K562 (cell line): Measurements from ENCODE around the gene ARNT2. TPM values are rescaled to one million over a fixed set of nuclear protein-coding genes. Genes with fewer than 3 reads are reported as not detected.

Experiments used
- ATAC-seq: fragments of 200-7000 bp; cut with Tn5 transposase; 3 replicates; pipeline ENCODE4 v1.9.1; 2020; ENCODE audit warnings: moderate library complexity
- BruUV-seq: library from RNA; stranded (reverse); fragments of 400-500 nt; replicated peaks from 2 replicates; lab custom pipeline; 2021; lab: Mats Ljungman, UMichigan
- CTCF ChIA-PET: fragments of 300-600 bp; formaldehyde crosslinking; extraction: SDS; loops from one replicate; lab custom pipeline; 2021; ENCODE audit warnings: low intra/inter-chr PET ratio; lab: Yijun Ruan, JAX
- POLR2A ChIA-PET: fragments of 300-600, 350-650 bp; sonication (Branson Sonifier 250); formaldehyde crosslinking; extraction: SDS; loops from one replicate; lab custom pipeline; 2021; ENCODE audit warnings: antibody characterized with exemption, inconsistent platforms; lab: Yijun Ruan, JAX
- DNase-seq, 4 experiments: peaks; one replicate each; pipeline versions ENCODE4 v3.0.0 to v3.0.0-alpha.2; 2011 to 2018; ENCODE audit warnings: low spot score in 3 of 4, mixed read lengths in 3 of 4; ENCODE audit errors: extremely low read depth in 1 of 4
- FAIRE-seq: peaks from 2 replicates; lab custom pipeline; 2011; peaks lifted over from hg19 to GRCh38; lab: Jason Lieb, UNC
- H2AFZ ChIP-seq: 2 replicates; pipeline ENCODE4 v1.6.0; 2011; ENCODE audit warnings: low read depth, low read length, control low read depth, inconsistent platforms
- H3K27ac ChIP-seq: fragments of 200-600 bp; 3 replicates; pipeline ENCODE4 v1.8.0; 2011; ENCODE audit warnings: low read depth, mild to moderate bottlenecking, control low read depth, inconsistent platforms, low read length, moderate library complexity, mixed read lengths; ENCODE audit errors: extremely low read depth
- H3K27me3 ChIP-seq, 2 experiments: fragments of 300-600 bp in 1 of 2; 2 replicates in 1 of 2; 3 replicates in 1 of 2; pipeline versions ENCODE4 v1.6.0 to v1.8.0; 2011; ENCODE audit warnings: inconsistent platforms in 2 of 2, low read length in 2 of 2, mild to moderate bottlenecking in 1 of 2, mixed read lengths in 1 of 2, moderate library complexity in 1 of 2; ENCODE audit not compliant: control insufficient read depth in 2 of 2, insufficient read depth in 2 of 2
- H3K36me3 ChIP-seq: fragments of 300-600 bp; 3 replicates; pipeline ENCODE4 v1.8.0; 2011; ENCODE audit warnings: mild to moderate bottlenecking, low read length, inconsistent platforms; ENCODE audit not compliant: control insufficient read depth, insufficient read depth
- H3K4me1 ChIP-seq, 2 experiments: fragments of 200-600 bp in 1 of 2; replicated peaks in 1 of 2; 2 replicates in 1 of 2; 3 replicates in 1 of 2; pipeline versions ENCODE4 v1.5.1 to v1.8.0; 2011; ENCODE audit warnings: inconsistent platforms in 2 of 2, low read length in 2 of 2, mild to moderate bottlenecking in 1 of 2, mixed read lengths in 1 of 2, moderate library complexity in 1 of 2; ENCODE audit not compliant: control insufficient read depth in 2 of 2, insufficient read depth in 2 of 2
- H3K4me2 ChIP-seq: 2 replicates; pipeline ENCODE4 v1.6.1; 2011; ENCODE audit warnings: low read length, control low read depth, inconsistent platforms, mixed read lengths; ENCODE audit not compliant: insufficient read depth
- H3K4me3 ChIP-seq: fragments of 200-600 bp; sonication (generic), shearing (Covaris generic); 2 replicates; pipeline ENCODE4 v1.5.1; 2016; ENCODE audit warnings: control low read depth, inconsistent platforms
- H3K79me2 ChIP-seq: fragments of 200-600 bp; 3 replicates; pipeline ENCODE4 v1.8.0; 2011; ENCODE audit warnings: low read length, inconsistent platforms; ENCODE audit not compliant: control insufficient read depth, insufficient read depth
- H3K9ac ChIP-seq, 2 experiments: 2 replicates each; pipeline versions ENCODE4 v1.6.0 to v1.6.1; 2011; ENCODE audit warnings: low read depth in 2 of 2, low read length in 2 of 2, control low read depth in 1 of 2, inconsistent platforms in 1 of 2, mild to moderate bottlenecking in 1 of 2, mixed read lengths in 1 of 2; ENCODE audit not compliant: insufficient read depth in 1 of 2
- H3K9me1 ChIP-seq: one replicate; pipeline ENCODE4 v1.6.0; 2011; ENCODE audit warnings: inconsistent platforms, mild to moderate bottlenecking, low read length, moderate library complexity; ENCODE audit not compliant: control insufficient read depth, insufficient read depth
- H3K9me3 ChIP-seq: replicated peaks from 2 replicates; pipeline ENCODE4 v1.5.1; 2011; ENCODE audit warnings: low read depth, low read length, inconsistent platforms; ENCODE audit not compliant: control insufficient read depth, insufficient read depth
- H4K20me1 ChIP-seq: replicated peaks from 2 replicates; pipeline ENCODE4 v1.6.1; 2011; ENCODE audit warnings: low read length, inconsistent platforms, mixed read lengths; ENCODE audit not compliant: control insufficient read depth, insufficient read depth
- ATF7 ChIP-seq: fragments of 450-650 bp; IDR thresholded peaks from 2 replicates; pipeline ENCODE4 v1.7.1; 2014; ENCODE audit warnings: mild to moderate bottlenecking, moderate library complexity
- CBFB ChIP-seq: sonication (generic); formaldehyde crosslinking; IDR thresholded peaks from 2 replicates; pipeline ENCODE4 v1.4.0; 2020; ENCODE audit warnings: mild to moderate bottlenecking, missing genetic modification reagents
- E2F3 ChIP-seq: fragments of 250-450 bp; sonication (Bioruptor Pico); IDR thresholded peaks from 2 replicates; pipeline ENCODE4 v1.4.0; 2020; ENCODE audit warnings: mild to moderate bottlenecking
- KLF6 ChIP-seq: fragments of 250-450 bp; sonication (Bioruptor Pico); IDR thresholded peaks from 2 replicates; pipeline ENCODE4 v1.4.0; 2020; ENCODE audit warnings: mild to moderate bottlenecking, moderate library complexity, borderline replicate concordance
- SMARCA4 ChIP-seq: fragments of 450-650 bp; IDR thresholded peaks from 2 replicates; pipeline ENCODE4 v1.6.1; 2016
- SMARCE1 ChIP-seq: fragments of 450-650 bp; IDR thresholded peaks from 2 replicates; pipeline ENCODE4 v1.7.1; 2016; ENCODE audit warnings: mild to moderate bottlenecking
- ZC3H4 ChIP-seq: sonication (generic); formaldehyde crosslinking; IDR thresholded peaks from 2 replicates; pipeline ENCODE4 v1.9.0; 2021; ENCODE audit warnings: missing genetic modification reagents, borderline replicate concordance
- ZNF23 ChIP-seq: fragments of 250-450 bp; sonication (Bioruptor Pico); IDR thresholded peaks from 2 replicates; pipeline ENCODE4 v1.4.0; 2020; ENCODE audit warnings: mild to moderate bottlenecking
- ZNF561 ChIP-seq: fragments of 450-650 bp; formaldehyde crosslinking; conservative IDR thresholded peaks from 2 replicates; pipeline ENCODE4 v1.4.0; 2020; ENCODE audit warnings: mild to moderate bottlenecking, moderate library complexity
- WGBS: fragments of 100-300 bp; shearing (Covaris generic); methylation state at CpG from one replicate; pipeline ENCODE4 v1.1.6; 2016; ENCODE audit warnings: low coverage, mixed read lengths; ENCODE audit not compliant: insufficient coverage; ENCODE audit errors: missing lambda C conversion rate; 5-methylcytosine and 5-hydroxymethylcytosine counted together
- in situ Hi-C: fragments of 300-500 bp; cut with MboI; formaldehyde crosslinking; loops from 4 replicates; pipeline ENCODE4 v1.15.0; 2018; ENCODE audit warnings: inconsistent platforms, mixed read lengths
- intact Hi-C: fragments of 100-400 bp; cut with micrococcal nuclease; formaldehyde crosslinking; loops from 2 replicates; pipeline ENCODE4 v1.14.2; 2022
- polyA plus RNA-seq, 8 experiments: library from polyadenylated mRNA; depleted of rRNA in 4 of 8; stranded (reverse) in 5 of 8; unstranded in 3 of 8; fragments of >200 nt; fragmentation: Nextera tagmentation in 2 of 8; fragmentation: Illumina TruSeq in 1 of 8; extraction: Ambion mirVana in 2 of 8; extraction: Trizol in 1 of 8; gene quantifications; 2 replicates each; pipeline versions ENCODE4 v1.2.1 to v1.2.3, GENCODE V29; 2011 to 2014; ENCODE audit warnings: inconsistent platforms in 1 of 8, missing spikeins in 1 of 8
- total RNA-seq, 7 experiments: library from RNA; depleted of rRNA in 6 of 7; stranded (reverse); fragments of >200 nt in 6 of 7; fragmentation: Illumina TruSeq in 2 of 7; extraction: Trizol in 2 of 7; gene quantifications; 2 replicates each; pipeline versions ENCODE4 v1.2.1 to v1.2.3, GENCODE V29; 2011 to 2021; ENCODE audit warnings: low replicate concordance in 1 of 7
- TF ChIP-seq, protein P1 (sequence below): fragments of 250-450 bp; sonication (Bioruptor Pico); IDR thresholded peaks from 2 replicates; pipeline ENCODE4 v1.5.0; 2021; ENCODE audit warnings: mild to moderate bottlenecking, moderate library complexity
- TF ChIP-seq, protein P2 (sequence below): sonication (generic); formaldehyde crosslinking; IDR thresholded peaks from 2 replicates; pipeline ENCODE4 v1.8.0; 2022; ENCODE audit warnings: mild to moderate bottlenecking, missing genetic modification reagents
- TF ChIP-seq, protein P3 (sequence below): fragments of 450-650 bp; IDR thresholded peaks from 2 replicates; pipeline ENCODE4 v1.7.1; 2018; ENCODE audit warnings: mild to moderate bottlenecking, low read depth; ENCODE audit not compliant: partially characterized antibody
- TF ChIP-seq, protein P4 (sequence below): IDR thresholded peaks from 2 replicates; pipeline ENCODE4 v1.6.1; 2014; ENCODE audit warnings: antibody characterized with exemption
- TF ChIP-seq, protein P5 (sequence below): conservative IDR thresholded peaks from 2 replicates; pipeline ENCODE4 v1.6.1; 2011; ENCODE audit warnings: low read depth, mild to moderate bottlenecking, low read length; ENCODE audit not compliant: control insufficient read depth

ARNT2 gene
- total and polyA plus RNA-seq, 9 of the 15 experiments (the other 6 are each of a cell fraction or from before 2014, with no cell fraction given): 0.01 TPM; not detected in 8

DNA sequence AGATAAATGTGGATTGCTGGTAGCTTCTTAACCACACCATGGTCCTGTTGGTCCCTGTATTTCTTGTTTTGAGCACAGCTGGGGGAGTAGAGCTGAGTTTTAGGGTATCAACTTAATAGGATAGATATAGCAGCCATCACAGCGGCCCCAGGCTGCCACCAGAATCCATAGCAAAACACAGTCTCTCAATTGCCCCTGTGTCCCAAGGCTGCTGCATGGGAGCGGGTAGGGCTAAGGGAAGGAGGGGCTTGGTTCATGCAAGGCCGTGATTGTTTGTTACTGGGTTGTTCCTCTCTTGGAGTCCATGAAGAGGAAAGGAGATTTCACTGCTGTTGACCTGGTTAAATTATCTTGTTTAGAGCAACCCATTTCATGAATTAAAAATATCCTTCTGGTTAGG, 22.1 kb downstream of the ARNT2 start:
- no peaks in the 10 kb centered on the region for H3K79me2 ChIP-seq
- no peak overlapping the region for H3K4me3 ChIP-seq
- H3K4me2 ChIP-seq: no peak overlapping the region
- intact Hi-C loops (no loop called here), in situ Hi-C loops (no loop called here)
- no peaks in the 10 kb centered on the region for H3K4me1 ChIP-seq
- H3K27ac ChIP-seq: no peak overlapping the region
- no peaks in the 10 kb centered on the region for H3K36me3 ChIP-seq
- H2AFZ ChIP-seq: no peak overlapping the region
- H3K9ac ChIP-seq: no peak overlapping the region
- FAIRE-seq: no peak
- H4K20me1 ChIP-seq: no peaks in the 10 kb centered on the region; the same call in 1 of the 2 replicates
- peaks cover 2 to 23% of the 10 kb centered on the region in 2 experiments; a peak in 4 of 5 replicates for H3K27me3 ChIP-seq
- ChIA-PET CTCF (no interaction called here), POLR2A (interaction anchor here (0.9 kb wide), 1 partner anchor 23 kb away, joined by 3 read pairs; no protein-coding TSS in a partner anchor)
- H3K9me3 ChIP-seq: no peaks in the 10 kb centered on the region
- WGBS: 2% methylated on average over 3 of the region's 3 CpGs
- no TSS peak for BruUV-seq
- no peak for ATAC-seq
- no peak for DNase-seq
- no peaks in the 10 kb centered on the region for H3K9me1 ChIP-seq
- TF ChIP-seq ATF7: no peak
- TF ChIP-seq, protein P1, sequence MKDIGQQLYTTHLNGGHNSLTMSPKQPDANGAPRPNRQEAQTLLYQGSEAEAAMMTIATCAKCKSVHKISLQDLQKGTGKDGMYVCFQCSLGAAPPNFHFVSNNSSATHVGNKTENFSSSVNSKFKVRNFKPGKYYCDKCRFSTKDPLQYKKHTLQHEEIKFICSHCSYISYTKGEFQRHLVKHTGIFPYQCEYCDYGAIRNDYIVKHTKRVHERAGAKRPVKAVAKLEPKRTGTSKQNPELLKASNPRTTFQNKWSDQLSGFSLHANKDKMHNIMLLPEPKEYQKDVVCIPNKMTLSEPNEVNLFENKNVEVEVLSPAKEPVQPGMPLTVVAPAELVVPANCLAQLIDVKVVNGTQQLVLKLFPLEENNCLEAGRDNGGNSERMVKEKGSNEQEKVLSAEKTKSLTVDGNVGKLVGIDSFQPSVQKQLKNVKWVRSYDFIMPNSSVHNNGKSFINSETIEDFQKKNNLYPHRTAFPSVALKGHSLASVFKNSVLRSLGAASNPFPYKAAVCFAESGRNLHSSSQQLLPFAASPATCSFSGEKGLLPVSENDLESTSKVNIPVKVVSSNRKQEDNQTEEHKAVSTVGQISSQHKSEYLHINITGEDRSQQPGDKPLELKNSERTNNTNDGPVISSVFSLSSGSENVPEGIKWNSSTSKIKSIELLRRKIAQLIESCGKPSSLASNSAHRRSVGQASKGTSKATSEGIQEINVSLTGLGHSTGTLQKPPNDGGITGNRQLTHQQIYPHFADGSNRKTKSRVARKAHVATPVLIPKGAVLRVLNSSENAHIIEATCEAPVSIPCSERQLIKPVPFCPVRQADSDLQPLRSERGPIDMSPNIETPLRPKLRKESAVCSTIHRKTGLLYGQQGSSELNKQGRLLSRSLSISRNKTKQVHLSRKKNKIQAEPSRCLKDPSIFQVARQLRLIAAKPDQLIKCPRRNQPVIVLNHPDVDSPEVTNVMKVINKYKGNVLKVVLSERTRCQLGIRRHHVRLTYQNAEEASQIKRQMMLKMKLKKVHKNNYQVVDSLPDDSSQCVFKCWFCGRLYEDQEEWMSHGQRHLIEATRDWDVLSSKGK: no peak
- TF ChIP-seq, protein P2, sequence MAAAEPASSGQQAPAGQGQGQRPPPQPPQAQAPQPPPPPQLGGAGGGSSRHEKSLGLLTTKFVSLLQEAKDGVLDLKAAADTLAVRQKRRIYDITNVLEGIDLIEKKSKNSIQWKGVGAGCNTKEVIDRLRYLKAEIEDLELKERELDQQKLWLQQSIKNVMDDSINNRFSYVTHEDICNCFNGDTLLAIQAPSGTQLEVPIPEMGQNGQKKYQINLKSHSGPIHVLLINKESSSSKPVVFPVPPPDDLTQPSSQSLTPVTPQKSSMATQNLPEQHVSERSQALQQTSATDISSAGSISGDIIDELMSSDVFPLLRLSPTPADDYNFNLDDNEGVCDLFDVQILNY: no peak
- TF ChIP-seq, protein P3, sequence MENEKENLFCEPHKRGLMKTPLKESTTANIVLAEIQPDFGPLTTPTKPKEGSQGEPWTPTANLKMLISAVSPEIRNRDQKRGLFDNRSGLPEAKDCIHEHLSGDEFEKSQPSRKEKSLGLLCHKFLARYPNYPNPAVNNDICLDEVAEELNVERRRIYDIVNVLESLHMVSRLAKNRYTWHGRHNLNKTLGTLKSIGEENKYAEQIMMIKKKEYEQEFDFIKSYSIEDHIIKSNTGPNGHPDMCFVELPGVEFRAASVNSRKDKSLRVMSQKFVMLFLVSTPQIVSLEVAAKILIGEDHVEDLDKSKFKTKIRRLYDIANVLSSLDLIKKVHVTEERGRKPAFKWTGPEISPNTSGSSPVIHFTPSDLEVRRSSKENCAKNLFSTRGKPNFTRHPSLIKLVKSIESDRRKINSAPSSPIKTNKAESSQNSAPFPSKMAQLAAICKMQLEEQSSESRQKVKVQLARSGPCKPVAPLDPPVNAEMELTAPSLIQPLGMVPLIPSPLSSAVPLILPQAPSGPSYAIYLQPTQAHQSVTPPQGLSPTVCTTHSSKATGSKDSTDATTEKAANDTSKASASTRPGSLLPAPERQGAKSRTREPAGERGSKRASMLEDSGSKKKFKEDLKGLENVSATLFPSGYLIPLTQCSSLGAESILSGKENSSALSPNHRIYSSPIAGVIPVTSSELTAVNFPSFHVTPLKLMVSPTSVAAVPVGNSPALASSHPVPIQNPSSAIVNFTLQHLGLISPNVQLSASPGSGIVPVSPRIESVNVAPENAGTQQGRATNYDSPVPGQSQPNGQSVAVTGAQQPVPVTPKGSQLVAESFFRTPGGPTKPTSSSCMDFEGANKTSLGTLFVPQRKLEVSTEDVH: no peak
- no peak for TF ChIP-seq SMARCA4
- no peak for TF ChIP-seq CBFB (CRISPR knock-in tag)
- TF ChIP-seq ZNF561: no peak
- TF ChIP-seq SMARCE1: no peak
- TF ChIP-seq, protein P4, sequence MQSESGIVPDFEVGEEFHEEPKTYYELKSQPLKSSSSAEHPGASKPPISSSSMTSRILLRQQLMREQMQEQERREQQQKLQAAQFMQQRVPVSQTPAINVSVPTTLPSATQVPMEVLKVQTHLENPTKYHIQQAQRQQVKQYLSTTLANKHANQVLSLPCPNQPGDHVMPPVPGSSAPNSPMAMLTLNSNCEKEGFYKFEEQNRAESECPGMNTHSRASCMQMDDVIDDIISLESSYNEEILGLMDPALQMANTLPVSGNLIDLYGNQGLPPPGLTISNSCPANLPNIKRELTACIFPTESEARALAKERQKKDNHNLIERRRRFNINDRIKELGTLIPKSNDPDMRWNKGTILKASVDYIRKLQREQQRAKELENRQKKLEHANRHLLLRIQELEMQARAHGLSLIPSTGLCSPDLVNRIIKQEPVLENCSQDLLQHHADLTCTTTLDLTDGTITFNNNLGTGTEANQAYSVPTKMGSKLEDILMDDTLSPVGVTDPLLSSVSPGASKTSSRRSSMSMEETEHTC: no peak
- no peak for TF ChIP-seq E2F3 (CRISPR knock-in tag)
- TF ChIP-seq, protein P5, sequence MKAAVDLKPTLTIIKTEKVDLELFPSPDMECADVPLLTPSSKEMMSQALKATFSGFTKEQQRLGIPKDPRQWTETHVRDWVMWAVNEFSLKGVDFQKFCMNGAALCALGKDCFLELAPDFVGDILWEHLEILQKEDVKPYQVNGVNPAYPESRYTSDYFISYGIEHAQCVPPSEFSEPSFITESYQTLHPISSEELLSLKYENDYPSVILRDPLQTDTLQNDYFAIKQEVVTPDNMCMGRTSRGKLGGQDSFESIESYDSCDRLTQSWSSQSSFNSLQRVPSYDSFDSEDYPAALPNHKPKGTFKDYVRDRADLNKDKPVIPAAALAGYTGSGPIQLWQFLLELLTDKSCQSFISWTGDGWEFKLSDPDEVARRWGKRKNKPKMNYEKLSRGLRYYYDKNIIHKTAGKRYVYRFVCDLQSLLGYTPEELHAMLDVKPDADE: no peak
- TF ChIP-seq ZC3H4 (CRISPR knock-in tag): no peak
- TF ChIP-seq ZNF23 (CRISPR knock-in tag): no peak
- no peak for TF ChIP-seq KLF6 (CRISPR knock-in tag)
